PC-9 (cell line): ENCODE data around the gene MRE11.
"Not testable (repeated sequence)": the region's sequence is repeated elsewhere in the genome, so short reads cannot be mapped to it uniquely, and the experiment has no call there.

Source experiments
- CTCF ChIP-seq: fragments of 200-600 bp; sonication (generic); conservative IDR thresholded peaks from 2 replicates; pipeline ENCODE4 v1.6.1; 2017; ENCODE audit warnings: mixed run types, antibody characterized with exemption, mild to moderate bottlenecking, moderate library complexity
- EZH2 ChIP-seq: fragments of 200-600 bp; sonication (generic); IDR thresholded peaks from 2 replicates; pipeline ENCODE4 v1.8.0; 2017; ENCODE audit warnings: antibody characterized with exemption, low read depth

DNA sequence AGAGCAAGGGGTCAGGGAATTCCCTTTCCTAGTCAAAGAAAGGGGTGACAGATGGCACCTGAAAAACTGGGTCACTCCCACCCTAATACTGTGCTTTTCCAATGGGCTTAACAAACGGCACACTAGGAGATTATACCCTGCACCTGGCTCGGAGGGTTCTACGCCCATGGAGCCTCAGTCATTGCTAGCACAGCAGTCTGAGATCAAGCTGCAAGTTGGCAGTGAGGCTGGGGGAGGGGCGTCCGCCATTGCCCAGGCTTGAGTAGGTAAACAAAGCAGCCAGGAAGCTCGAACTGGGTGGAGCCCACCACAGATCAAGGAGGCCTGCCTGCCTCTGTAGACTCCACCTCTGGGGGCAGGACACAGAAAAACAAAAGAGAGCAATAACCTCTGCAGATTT, 123.1 kb downstream of the MRE11 start:
- not testable (repeated sequence) for TF ChIP-seq CTCF, EZH2
